ENCODE data around the gene HES1.
"Not testable (repeated sequence)": the region's sequence is repeated elsewhere in the genome, so short reads cannot be mapped to it uniquely, and the experiment has no call there.

Gene HES1

DNA sequence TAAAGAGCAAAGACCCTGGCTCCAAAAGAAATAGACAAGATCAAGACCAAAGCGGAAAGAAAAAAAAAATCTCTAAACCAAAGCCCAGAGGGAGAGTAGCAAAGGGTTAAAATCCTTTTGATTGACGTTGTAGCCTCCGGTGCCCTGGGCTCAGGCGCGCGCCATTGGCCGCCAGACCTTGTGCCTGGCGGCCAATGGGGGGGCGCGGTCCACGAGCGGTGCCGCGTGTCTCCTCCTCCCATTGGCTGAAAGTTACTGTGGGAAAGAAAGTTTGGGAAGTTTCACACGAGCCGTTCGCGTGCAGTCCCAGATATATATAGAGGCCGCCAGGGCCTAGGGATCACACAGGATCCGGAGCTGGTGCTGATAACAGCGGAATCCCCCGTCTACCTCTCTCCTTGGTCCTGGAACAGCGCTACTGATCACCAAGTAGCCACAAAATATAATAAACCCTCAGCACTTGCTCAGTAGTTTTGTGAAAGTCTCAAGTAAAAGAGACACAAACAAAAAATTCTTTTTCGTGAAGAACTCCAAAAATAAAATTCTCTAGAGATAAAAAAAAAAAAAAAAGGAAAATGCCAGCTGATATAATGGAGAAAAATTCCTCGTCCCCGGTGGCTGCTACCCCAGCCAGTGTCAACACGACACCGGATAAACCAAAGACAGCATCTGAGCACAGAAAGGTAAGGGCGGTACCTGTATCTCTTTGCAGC is at the start of gene HES1:
TSS of gene HES1 (plus strand) at position 343 of the 713 bp plus-strand sequence. CDS start at position 576, 233 bp downstream.
- H3K27ac Mint-ChIP-seq, result peak within 1 kb of the TSS; percentile 97
- H3K9me3 Mint-ChIP-seq, result no peaks in the 10 kb centered on the region
- H3K27me3 Mint-ChIP-seq, result peaks cover 7 to 8% of the 10 kb centered on the region in 2 donors
- peaks cover 51 to 72% of the 10 kb centered on the region in 2 donors for H3K4me1 Mint-ChIP-seq
- peak; percentile 59 for DNase-seq
- H3K36me3 Mint-ChIP-seq, result peaks cover 0 to 4% of the 10 kb centered on the region in 2 donors
- ATAC-seq (replicated peaks), result peak; percentile 39 to 44
- peak within 1 kb of the TSS; percentile 87 to 95 for H3K4me3 Mint-ChIP-seq

GRCh38 chr3:194086388-194087075 is 49.4 kb upstream of the HES1 start:
- Mint-ChIP-seq H3K4me1 (peaks cover 38 to 60% of the 10 kb centered on the region in 2 donors), H3K36me3 (no peaks in the 10 kb centered on the region), H3K4me3 (no peak overlapping the region), H3K27me3 (peaks cover 7 to 12% of the 10 kb centered on the region in 2 donors), H3K9me3 (no peaks in the 10 kb centered on the region), H3K27ac (no peak overlapping the region)
- DNase-seq (no peak), ATAC-seq (replicated peaks) (no peak)

DNA sequence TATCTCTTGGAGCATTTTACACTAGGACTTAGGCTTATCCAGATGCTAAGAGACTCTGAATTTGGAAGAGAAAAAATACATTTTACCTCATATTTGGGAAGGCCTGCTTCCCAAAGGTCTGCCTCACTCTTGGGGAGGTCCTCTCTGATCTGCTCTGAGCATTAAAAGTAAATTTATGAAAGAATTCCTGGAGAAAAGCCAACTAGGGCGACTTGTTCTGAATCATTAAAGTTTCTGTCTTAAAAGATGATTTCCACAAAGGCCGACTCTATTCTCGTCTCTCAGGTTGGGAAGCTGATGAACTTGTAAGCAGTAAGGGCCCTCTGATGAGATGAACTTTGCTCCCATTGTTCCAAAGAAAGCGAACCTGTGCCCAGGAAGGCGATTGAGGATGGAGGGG is 48.7 kb upstream of the HES1 start:
- Mint-ChIP-seq H3K4me3 (no peak overlapping the region), H3K9me3 (no peaks in the 10 kb centered on the region), H3K27me3 (peaks cover 7 to 12% of the 10 kb centered on the region in 2 donors), H3K4me1 (peaks cover 42 to 65% of the 10 kb centered on the region in 2 donors), H3K36me3 (no peaks in the 10 kb centered on the region), H3K27ac (no peak overlapping the region)
- ATAC-seq (replicated peaks), result no peak
- no peak for DNase-seq

DNA sequence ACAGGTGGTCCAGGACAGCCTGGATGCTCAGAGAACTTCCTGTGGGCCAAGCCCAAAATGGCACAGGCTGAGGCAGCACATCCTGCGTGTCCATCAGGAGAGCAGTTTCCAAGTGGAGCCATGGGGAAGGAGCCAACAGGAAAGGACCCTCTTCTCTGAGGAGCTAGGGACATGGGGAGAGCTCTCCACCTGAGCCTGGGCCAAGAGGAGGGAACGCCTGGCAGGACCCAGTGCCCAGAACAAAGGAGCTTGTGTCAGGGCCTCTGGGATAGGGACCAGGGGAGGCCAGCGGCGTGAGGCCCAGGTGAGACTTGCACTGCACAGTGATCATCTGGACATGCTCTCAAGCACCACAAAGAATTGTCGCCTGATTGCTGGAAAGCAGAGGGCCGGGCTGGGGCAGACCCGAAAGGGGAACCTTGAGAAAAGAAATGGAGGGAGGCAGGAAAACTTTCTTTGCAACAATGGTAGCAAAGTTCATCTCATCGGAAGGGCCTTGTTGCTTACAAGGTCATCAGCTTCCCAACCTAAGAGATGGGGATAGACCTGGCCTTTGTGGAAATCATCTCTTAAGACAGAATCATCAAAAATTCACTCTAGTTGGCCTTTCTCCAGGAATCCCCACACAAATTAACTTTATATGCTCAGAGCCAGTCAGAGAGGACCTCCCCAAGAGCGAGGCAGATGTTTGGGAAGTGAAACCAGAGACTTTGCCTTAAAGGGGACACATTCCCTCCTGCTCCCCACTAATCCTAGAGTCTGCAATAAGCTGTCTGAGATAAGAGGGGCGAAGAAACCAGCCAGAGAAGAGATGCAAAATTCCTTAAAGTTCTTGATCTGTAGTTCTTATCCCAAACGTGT is 47.7 kb upstream of the HES1 start:
- ATAC-seq (replicated peaks), result no peak
- peaks cover 43 to 74% of the 10 kb centered on the region in 2 donors for H3K4me1 Mint-ChIP-seq
- H3K36me3 Mint-ChIP-seq, result no peaks in the 10 kb centered on the region
- no peak for DNase-seq
- H3K27me3 Mint-ChIP-seq, result peaks cover 0 to 12% of the 10 kb centered on the region in 2 donors
- no peak overlapping the region for H3K27ac Mint-ChIP-seq
- no peaks in the 10 kb centered on the region for H3K9me3 Mint-ChIP-seq
- no peak overlapping the region for H3K4me3 Mint-ChIP-seq

DNA sequence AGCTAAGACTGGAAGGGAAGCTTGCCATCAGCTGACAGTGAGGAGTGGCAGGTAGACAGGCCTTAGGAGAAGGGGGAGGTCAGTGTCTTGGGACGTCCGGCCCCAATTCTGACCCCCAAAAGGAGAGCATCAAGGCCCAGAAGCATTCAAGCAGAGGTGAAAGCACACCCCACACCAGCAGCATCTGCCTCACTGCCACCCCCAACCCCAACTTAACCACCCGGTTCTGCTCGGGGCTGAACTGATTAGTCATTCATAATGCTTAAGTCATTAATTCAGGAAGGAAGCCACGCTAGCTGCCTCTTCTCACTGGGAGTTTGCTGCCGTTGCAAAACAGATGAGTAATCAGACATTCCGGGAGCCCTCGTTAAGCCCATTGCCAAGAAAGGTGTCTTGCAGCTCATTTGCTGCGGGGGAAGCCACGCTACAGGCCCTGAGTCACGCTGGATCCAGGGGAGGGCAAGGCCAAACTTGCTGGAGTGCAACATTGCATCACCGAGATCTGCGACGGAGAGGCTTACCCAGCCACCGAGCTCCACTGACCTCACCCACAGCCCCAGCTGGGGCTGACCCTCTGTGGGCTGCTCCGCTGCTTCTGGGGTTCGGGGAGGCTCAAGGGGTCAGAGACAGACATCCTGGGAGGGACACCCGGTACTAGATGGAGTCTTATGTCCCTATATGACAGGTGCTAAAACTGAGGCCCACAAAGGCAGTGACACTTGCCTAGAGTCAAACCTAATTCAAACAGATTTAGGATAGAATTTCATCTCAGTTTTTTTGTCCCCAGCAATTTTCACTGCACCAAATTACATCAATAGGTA is 46.4 kb upstream of the HES1 start:
- Mint-ChIP-seq H3K4me1 (peaks cover 39 to 70% of the 10 kb centered on the region in 2 donors), H3K27me3 (peaks cover 0 to 12% of the 10 kb centered on the region in 2 donors), H3K9me3 (no peaks in the 10 kb centered on the region), H3K36me3 (no peaks in the 10 kb centered on the region), H3K27ac (peak overlapping the region; percentile 84), H3K4me3 (peak overlapping the region in 1 of 2 donors; percentile 44)
- ATAC-seq (replicated peaks), result peak; percentile 80 to 86
- peak; percentile 60 for DNase-seq

GRCh38 chr3:194090178-194090555 is 45.8 kb upstream of the HES1 start:
- DNase-seq, H3K4me3 Mint-ChIP-seq: not testable (repeated sequence)
- peaks cover 0 to 12% of the 10 kb centered on the region in 2 donors for H3K27me3 Mint-ChIP-seq

DNA sequence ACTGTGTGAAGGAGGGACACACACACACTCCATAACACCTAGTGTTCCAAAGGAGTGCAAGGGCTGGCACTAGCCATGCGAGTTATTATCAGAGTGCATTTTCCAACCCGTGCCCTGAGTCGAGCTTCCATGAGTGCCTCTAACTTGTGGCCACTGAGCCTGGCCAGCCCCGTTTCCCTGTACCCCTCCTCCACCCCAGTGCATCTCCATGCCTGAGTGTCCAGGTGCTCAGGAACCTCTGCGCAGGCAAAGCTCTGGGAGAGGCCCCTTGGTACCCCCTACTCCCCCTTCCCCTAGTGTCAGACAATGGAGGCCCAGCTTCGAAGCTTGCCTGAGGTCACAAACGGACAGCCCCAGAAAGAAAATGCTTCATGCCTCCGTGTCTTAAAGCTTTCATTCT is 45.2 kb upstream of the HES1 start:
- Mint-ChIP-seq H3K27me3 (peaks cover 0 to 12% of the 10 kb centered on the region in 2 donors), H3K4me3 (no peak overlapping the region), H3K9me3 (no peaks in the 10 kb centered on the region), H3K27ac (peak overlapping the region; percentile 71), H3K4me1 (peaks cover 47 to 70% of the 10 kb centered on the region in 2 donors), H3K36me3 (no peaks in the 10 kb centered on the region)
- no peak for ATAC-seq (replicated peaks)
- no peak for DNase-seq

More at GRCh38 chr3:194090178-194090555, 45.8 kb upstream of the HES1 start:
- H3K36me3 Mint-ChIP-seq; H3K9me3 Mint-ChIP-seq; ATAC-seq (replicated peaks): not testable (repeated sequence)
- Mint-ChIP-seq H3K4me1 (peaks cover 41 to 65% of the 10 kb centered on the region in 2 donors), H3K27ac (peak overlapping the region; percentile 56)

GRCh38 chr3:194091141-194091540 is 44.8 kb upstream of the HES1 start:
- ATAC-seq (replicated peaks) (no peak), DNase-seq (no peak)
- H3K36me3 Mint-ChIP-seq, result no peaks in the 10 kb centered on the region
- H3K9me3 Mint-ChIP-seq, result no peaks in the 10 kb centered on the region
- H3K4me3 Mint-ChIP-seq, result no peak overlapping the region
- peaks cover 49 to 71% of the 10 kb centered on the region in 2 donors for H3K4me1 Mint-ChIP-seq
- peaks cover 0 to 10% of the 10 kb centered on the region in 2 donors for H3K27me3 Mint-ChIP-seq
- peak overlapping the region; percentile 71 for H3K27ac Mint-ChIP-seq

GRCh38 chr3:194091897-194092296 is 44.1 kb upstream of the HES1 start:
- H3K27me3 Mint-ChIP-seq; H3K9me3 Mint-ChIP-seq; H3K4me3 Mint-ChIP-seq; H3K27ac Mint-ChIP-seq; ATAC-seq (replicated peaks); H3K36me3 Mint-ChIP-seq; DNase-seq: not testable (repeated sequence)
- H3K4me1 Mint-ChIP-seq, result peaks cover 48 to 68% of the 10 kb centered on the region in 2 donors

GRCh38 chr3:194092881-194093301 is 43.1 kb upstream of the HES1 start:
- H3K4me3 Mint-ChIP-seq, result no peak overlapping the region
- no peaks in the 10 kb centered on the region for H3K9me3 Mint-ChIP-seq

DNA sequence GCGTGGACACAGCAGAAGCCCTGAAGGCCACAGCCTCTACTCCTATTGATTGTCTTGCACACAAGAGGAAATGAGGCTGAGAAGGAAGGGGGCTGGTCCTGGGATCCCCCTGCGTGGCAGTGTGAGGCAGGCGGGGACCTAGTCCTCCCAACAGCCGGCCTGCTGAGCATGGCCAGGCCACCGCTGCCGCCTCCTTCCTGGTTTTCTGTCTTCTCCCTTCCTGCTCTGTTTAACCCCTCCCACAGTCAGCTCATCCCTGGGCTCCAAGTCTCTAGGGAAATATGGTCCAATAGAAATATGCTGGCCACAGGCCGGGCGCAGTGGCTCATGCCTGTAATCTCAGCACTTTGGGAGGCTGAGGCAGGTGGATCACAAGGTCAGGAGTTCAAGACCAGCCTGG is 42.1 kb upstream of the HES1 start:
- Mint-ChIP-seq H3K4me3 (no peak overlapping the region), H3K9me3 (no peaks in the 10 kb centered on the region), H3K27ac (no peak overlapping the region), H3K27me3 (no peaks in the 10 kb centered on the region), H3K4me1 (peaks cover 59 to 77% of the 10 kb centered on the region in 2 donors), H3K36me3 (no peaks in the 10 kb centered on the region)
- ATAC-seq (replicated peaks) (no peak), DNase-seq (no peak)

More at GRCh38 chr3:194092881-194093301, 43.1 kb upstream of the HES1 start:
- ATAC-seq (replicated peaks) (peak; percentile 39 to 57), DNase-seq (no peak)
- Mint-ChIP-seq H3K27ac (peak overlapping the region; percentile 47), H3K4me1 (peaks cover 55 to 77% of the 10 kb centered on the region in 2 donors), H3K27me3 (no peaks in the 10 kb centered on the region), H3K36me3 (no peaks in the 10 kb centered on the region)

- ATAC-seq (replicated peaks), result no peak
- peaks cover 62 to 78% of the 10 kb centered on the region in 2 donors for H3K4me1 Mint-ChIP-seq
- H3K27me3 Mint-ChIP-seq, result no peaks in the 10 kb centered on the region
- no peak for DNase-seq
- no peak overlapping the region for H3K4me3 Mint-ChIP-seq
- H3K9me3 Mint-ChIP-seq, result no peaks in the 10 kb centered on the region
- H3K27ac Mint-ChIP-seq, result no peak overlapping the region
- H3K36me3 Mint-ChIP-seq, result no peaks in the 10 kb centered on the region
Observed at GRCh38 chr3:194095464-194095863, 40.5 kb upstream of the HES1 start.

- no peak for ATAC-seq (replicated peaks)
- Mint-ChIP-seq H3K27me3 (no peaks in the 10 kb centered on the region), H3K4me1 (peaks cover 66 to 80% of the 10 kb centered on the region in 2 donors), H3K36me3 (no peaks in the 10 kb centered on the region), H3K9me3 (no peaks in the 10 kb centered on the region), H3K27ac (no peak overlapping the region), H3K4me3 (no peak overlapping the region)
- DNase-seq, result no peak
Observed at GRCh38 chr3:194095902-194096301, 40.0 kb upstream of the HES1 start.

Measured in stimulated activated naive B cell treated with anti-CD40 and anti-IgM and Interleukin-4, amounts not matched to agents 10 μg/mL and 1 μg/mL and 100 μg/mL, for 72 hours (primary cell).